ENCODE data around the gene PCDHB4. TPM values are rescaled to one million over a fixed set of nuclear protein-coding genes. Genes with fewer than 3 reads are reported as not detected.

Gene PCDHB4
- total RNA-seq, 1 donor from 2014 or later, result 2.0 TPM

Other genes with a start within 250 kb of the PCDHB4 start
- 15.9 to 23.6 TPM (median 23.0 TPM) in 3 replicates for gene PCDHA12, start 246.5 kb upstream of the PCDHB4 start, total RNA-seq
- 1.1 to 2.0 TPM (median 1.3 TPM) in 3 replicates for gene PCDHA13, start 239.7 kb upstream of the PCDHB4 start, total RNA-seq
- gene PCDHAC1, start 195.5 kb upstream of the PCDHB4 start, total RNA-seq, result 5.8 to 7.2 TPM (median 7.1 TPM) in 3 replicates
- 4.9 to 7.1 TPM (median 6.7 TPM) in 3 replicates for gene PCDHAC2, start 155.3 kb upstream of the PCDHB4 start, total RNA-seq
- 0.05 TPM in 1 of 3 replicates, not detected in the others for gene PCDHB1, start 70.4 kb upstream of the PCDHB4 start, total RNA-seq
- 60.5 to 90.1 TPM (median 64.5 TPM) in 3 replicates for gene PCDHB2, start 27.2 kb upstream of the PCDHB4 start, total RNA-seq
- gene PCDHB3, start 21.3 kb upstream of the PCDHB4 start, total RNA-seq, result 5.6 to 12.1 TPM (median 5.6 TPM) in 3 replicates
- gene PCDHB5, start 13.4 kb downstream of the PCDHB4 start, total RNA-seq, result 6.6 to 11.4 TPM (median 10.2 TPM) in 3 replicates
- gene PCDHB6, start 28.2 kb downstream of the PCDHB4 start, total RNA-seq, result 1.2 to 3.1 TPM (median 1.2 TPM) in 3 replicates
- 1.1 to 2.5 TPM (median 1.2 TPM) in 3 replicates for gene PCDHB7, start 50.8 kb downstream of the PCDHB4 start, total RNA-seq
- 1.1 to 3.1 TPM (median 1.7 TPM) in 3 replicates for gene PCDHB8, start 56.0 kb downstream of the PCDHB4 start, total RNA-seq
- gene PCDHB16, start 60.6 kb downstream of the PCDHB4 start, total RNA-seq, result 4.3 to 6.1 TPM (median 5.9 TPM) in 3 replicates
- 3.1 to 4.8 TPM (median 3.7 TPM) in 3 replicates for gene PCDHB9, start 65.3 kb downstream of the PCDHB4 start, total RNA-seq
- 3.8 to 5.3 TPM (median 4.3 TPM) in 3 replicates for gene PCDHB10, start 70.5 kb downstream of the PCDHB4 start, total RNA-seq
- 0.90 to 2.4 TPM (median 1.3 TPM) in 3 replicates for gene PCDHB11, start 77.8 kb downstream of the PCDHB4 start, total RNA-seq
- 1.5 to 2.4 TPM (median 1.7 TPM) in 3 replicates for gene PCDHB12, start 86.9 kb downstream of the PCDHB4 start, total RNA-seq
- 2.4 to 2.9 TPM (median 2.9 TPM) in 3 replicates for gene PCDHB13, start 92.1 kb downstream of the PCDHB4 start, total RNA-seq
- 2.7 to 4.9 TPM (median 4.0 TPM) in 3 replicates for gene PCDHB14, start 101.5 kb downstream of the PCDHB4 start, total RNA-seq
- gene PCDHB15, start 123.6 kb downstream of the PCDHB4 start, total RNA-seq, result 1.7 to 4.3 TPM (median 1.9 TPM) in 3 replicates
- gene SLC25A2, start 182.2 kb downstream of the PCDHB4 start, total RNA-seq, result 0.15 to 0.48 TPM (median 0.41 TPM) in 3 replicates
- 66.4 to 73.3 TPM (median 69.7 TPM) in 3 replicates for gene TAF7, start 199.0 kb downstream of the PCDHB4 start, total RNA-seq
- 0.10 to 0.23 TPM (median 0.15 TPM) in 3 replicates for gene PCDHGA1, start 208.7 kb downstream of the PCDHB4 start, total RNA-seq
- gene PCDHGA2, start 216.9 kb downstream of the PCDHB4 start, total RNA-seq, result 0.19 to 0.30 TPM (median 0.23 TPM) in 3 replicates
- 0.12 to 0.51 TPM (median 0.28 TPM) in 3 replicates for gene PCDHGA3, start 222.0 kb downstream of the PCDHB4 start, total RNA-seq
- gene PCDHGB1, start 228.3 kb downstream of the PCDHB4 start, total RNA-seq, result 2.4 to 2.7 TPM (median 2.7 TPM) in 3 replicates
- 0.72 to 1.4 TPM (median 0.94 TPM) in 3 replicates for gene PCDHGA4, start 233.2 kb downstream of the PCDHB4 start, total RNA-seq
- 0.95 to 1.8 TPM (median 1.0 TPM) in 3 replicates for gene PCDHGB2, start 238.2 kb downstream of the PCDHB4 start, total RNA-seq
- gene PCDHGA5, start 242.3 kb downstream of the PCDHB4 start, total RNA-seq, result 0.15 to 0.48 TPM (median 0.27 TPM) in 3 replicates
- gene PCDHGB3, start 248.4 kb downstream of the PCDHB4 start, total RNA-seq, result 0.21 to 0.36 TPM (median 0.30 TPM) in 3 replicates